Measurements from ENCODE around the gene INPP4A. TPM values are rescaled to one million over a fixed set of nuclear protein-coding genes. Genes with fewer than 3 reads are reported as not detected.

Gene INPP4A
- total and polyA plus RNA-seq, 2 of the 13 experiments (the other 11 are each of a cell fraction or from before 2014, with no cell fraction given), result 10.1 to 10.9 TPM

DNA sequence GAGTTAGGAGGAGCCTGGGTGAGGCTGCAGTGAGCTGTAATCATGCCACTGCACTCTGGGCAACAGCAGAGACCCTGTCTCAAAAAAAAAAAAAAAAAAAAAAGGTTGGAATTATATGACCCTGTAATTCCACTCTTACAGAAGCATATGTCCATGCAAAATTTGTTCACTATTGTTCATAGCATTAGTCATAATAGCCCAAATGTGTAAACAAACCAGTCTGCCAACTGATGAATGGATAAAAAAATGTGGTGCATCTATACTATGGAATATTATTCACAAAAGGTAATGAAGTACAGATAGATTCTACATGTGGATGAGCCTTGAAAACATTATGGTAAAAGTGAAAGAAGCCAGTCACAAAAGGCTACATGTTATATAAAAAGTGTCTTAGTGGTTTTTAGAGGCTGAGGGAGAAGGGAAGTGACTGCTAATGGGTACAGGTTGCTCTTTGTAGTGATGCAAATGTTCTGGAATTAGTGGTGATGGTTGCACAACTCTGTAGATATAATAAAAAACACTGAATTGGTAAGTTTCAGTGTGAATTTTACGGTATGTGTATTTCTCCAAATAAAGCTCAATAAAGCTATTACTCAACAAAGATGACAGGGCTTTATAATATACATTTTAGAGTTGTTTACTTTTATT, 154.2 kb downstream of the INPP4A start:
- H2AFZ ChIP-seq (ENCODE audit: low read length), result no peak overlapping the region
- no peak overlapping the region for H3K9ac ChIP-seq (ENCODE audit: insufficient read depth, low read depth, low read length)
- no peaks in the 10 kb centered on the region for H3K9me3 ChIP-seq (ENCODE audit: low read length)
- intact Hi-C loops (cut with micrococcal nuclease; ENCODE audit: unreplicated experiment) (no loop called here), in situ Hi-C loops (cut with HindIII; ENCODE audit: extremely low pct_ligation_motif_present, low pct_unique_long_range_greater_than_20kb) (no loop called here)
- no peaks in the 10 kb centered on the region for H3K4me1 ChIP-seq (ENCODE audit: insufficient read depth, low read length)
- H3K36me3 ChIP-seq (replicated peaks in 1 of 2; ENCODE audit: control insufficient read depth in 1 of 2, insufficient read depth in 2 of 2, low read length in 2 of 2), result peaks cover 12 to 50% of the 10 kb centered on the region in 2 experiments
- no peak overlapping the region for H3K27ac ChIP-seq (ENCODE audit: extremely low read length, insufficient read depth, low read length)
- TF ChIP-seq ZSCAN30 (CRISPR knock-in tag; IDR thresholded peaks at IDR 0.05) (no peak), ERF (CRISPR knock-in tag; IDR thresholded peaks at IDR 0.05) (no peak), CEBPB (IDR thresholded peaks at IDR 0.05; ENCODE audit: borderline replicate concordance, low read depth, low read length) (peak; percentile 15; the same call in 1 of the 2 replicates), ZNF501 (CRISPR knock-in tag; IDR thresholded peaks at IDR 0.05) (no peak), ZNF780A (CRISPR knock-in tag; IDR thresholded peaks at IDR 0.05) (no peak), ZNF850 (CRISPR knock-in tag; conservative IDR thresholded peaks at IDR 0.05) (no peak)
- DNase-seq (ENCODE audit: low spot score) (no peak), ATAC-seq (no peak), FAIRE-seq (no peak)
- BruUV-seq (replicated peaks), result no TSS peak
- no peaks in the 10 kb centered on the region for H3K27me3 ChIP-seq (ENCODE audit: control insufficient read depth in 1 of 2, insufficient read depth in 2 of 2, low read length in 2 of 2)
- no peaks in the 10 kb centered on the region for H4K20me1 ChIP-seq (ENCODE audit: insufficient read depth, low read length)
- no peak overlapping the region for H3K4me2 ChIP-seq (ENCODE audit: low read depth, low read length)
- POLR2A ChIA-PET, result interaction anchor here (0.6 kb wide), 1 partner anchor 202 kb away, joined by 3 read pairs; no protein-coding TSS in a partner anchor
- H3K79me2 ChIP-seq (ENCODE audit: insufficient read depth, low read length), result no peaks in the 10 kb centered on the region
- CTCF ChIA-PET (ENCODE audit: low intra/inter-chr PET ratio, low total read pairs), result no interaction called here
- WGBS (ENCODE audit: low lambda C conversion rate), result 98% methylated on average over 1 of the region's 1 CpG
- H3K4me3 ChIP-seq (replicated peaks in 1 of 3; ENCODE audit: insufficient read depth in 1 of 3, low read depth in 2 of 3, low read length in 3 of 3), result no peak overlapping the region

- POLR2A ChIA-PET, result no interaction called here
- intact Hi-C loops (cut with micrococcal nuclease; ENCODE audit: unreplicated experiment) (loop anchor here (1.0 to 10.0 kb wide), 3 partner anchors 17 to 157 kb away; partner anchors contain the start of gene INPP4A), in situ Hi-C loops (cut with HindIII; ENCODE audit: extremely low pct_ligation_motif_present, low pct_unique_long_range_greater_than_20kb) (loop anchor here (5.0 kb wide), 2 partner anchors 34 to 189 kb away; no protein-coding TSS in a partner anchor)
- Histone ChIP-seq H2AFZ (ENCODE audit: low read length) (no peak overlapping the region), H3K4me3 (replicated peaks in 1 of 3; ENCODE audit: insufficient read depth in 1 of 3, low read depth in 2 of 3, low read length in 3 of 3) (no peak overlapping the region), H3K36me3 (replicated peaks in 1 of 2; ENCODE audit: control insufficient read depth in 1 of 2, insufficient read depth in 2 of 2, low read length in 2 of 2) (peaks cover 12 to 46% of the 10 kb centered on the region in 2 experiments), H3K27me3 (ENCODE audit: control insufficient read depth in 1 of 2, insufficient read depth in 2 of 2, low read length in 2 of 2) (no peaks in the 10 kb centered on the region), H3K9ac (ENCODE audit: insufficient read depth, low read depth, low read length) (no peak overlapping the region), H3K4me2 (ENCODE audit: low read depth, low read length) (no peak overlapping the region), H3K79me2 (ENCODE audit: insufficient read depth, low read length) (peaks cover 23% of the 10 kb centered on the region), H3K9me3 (ENCODE audit: low read length) (no peaks in the 10 kb centered on the region), H3K27ac (ENCODE audit: extremely low read length, insufficient read depth, low read length) (no peak overlapping the region), H3K4me1 (ENCODE audit: insufficient read depth, low read length) (peaks cover 9% of the 10 kb centered on the region), H4K20me1 (ENCODE audit: insufficient read depth, low read length) (no peaks in the 10 kb centered on the region; the same call in 1 of the 2 replicates)
- WGBS (ENCODE audit: low lambda C conversion rate), result 33% methylated on average over 3 of the region's 3 CpGs
- ATAC-seq (peak; percentile 99), DNase-seq (ENCODE audit: low spot score) (peak; percentile 69), FAIRE-seq (peak; percentile 73)
- CTCF ChIA-PET (ENCODE audit: low intra/inter-chr PET ratio, low total read pairs), result interaction anchor here (1.9 to 3.2 kb wide), 2 partner anchors 32 to 189 kb away, joined by 20 to 32 read pairs; no protein-coding TSS in a partner anchor
- no TSS peak for BruUV-seq (replicated peaks)
- TF ChIP-seq, protein P1, sequence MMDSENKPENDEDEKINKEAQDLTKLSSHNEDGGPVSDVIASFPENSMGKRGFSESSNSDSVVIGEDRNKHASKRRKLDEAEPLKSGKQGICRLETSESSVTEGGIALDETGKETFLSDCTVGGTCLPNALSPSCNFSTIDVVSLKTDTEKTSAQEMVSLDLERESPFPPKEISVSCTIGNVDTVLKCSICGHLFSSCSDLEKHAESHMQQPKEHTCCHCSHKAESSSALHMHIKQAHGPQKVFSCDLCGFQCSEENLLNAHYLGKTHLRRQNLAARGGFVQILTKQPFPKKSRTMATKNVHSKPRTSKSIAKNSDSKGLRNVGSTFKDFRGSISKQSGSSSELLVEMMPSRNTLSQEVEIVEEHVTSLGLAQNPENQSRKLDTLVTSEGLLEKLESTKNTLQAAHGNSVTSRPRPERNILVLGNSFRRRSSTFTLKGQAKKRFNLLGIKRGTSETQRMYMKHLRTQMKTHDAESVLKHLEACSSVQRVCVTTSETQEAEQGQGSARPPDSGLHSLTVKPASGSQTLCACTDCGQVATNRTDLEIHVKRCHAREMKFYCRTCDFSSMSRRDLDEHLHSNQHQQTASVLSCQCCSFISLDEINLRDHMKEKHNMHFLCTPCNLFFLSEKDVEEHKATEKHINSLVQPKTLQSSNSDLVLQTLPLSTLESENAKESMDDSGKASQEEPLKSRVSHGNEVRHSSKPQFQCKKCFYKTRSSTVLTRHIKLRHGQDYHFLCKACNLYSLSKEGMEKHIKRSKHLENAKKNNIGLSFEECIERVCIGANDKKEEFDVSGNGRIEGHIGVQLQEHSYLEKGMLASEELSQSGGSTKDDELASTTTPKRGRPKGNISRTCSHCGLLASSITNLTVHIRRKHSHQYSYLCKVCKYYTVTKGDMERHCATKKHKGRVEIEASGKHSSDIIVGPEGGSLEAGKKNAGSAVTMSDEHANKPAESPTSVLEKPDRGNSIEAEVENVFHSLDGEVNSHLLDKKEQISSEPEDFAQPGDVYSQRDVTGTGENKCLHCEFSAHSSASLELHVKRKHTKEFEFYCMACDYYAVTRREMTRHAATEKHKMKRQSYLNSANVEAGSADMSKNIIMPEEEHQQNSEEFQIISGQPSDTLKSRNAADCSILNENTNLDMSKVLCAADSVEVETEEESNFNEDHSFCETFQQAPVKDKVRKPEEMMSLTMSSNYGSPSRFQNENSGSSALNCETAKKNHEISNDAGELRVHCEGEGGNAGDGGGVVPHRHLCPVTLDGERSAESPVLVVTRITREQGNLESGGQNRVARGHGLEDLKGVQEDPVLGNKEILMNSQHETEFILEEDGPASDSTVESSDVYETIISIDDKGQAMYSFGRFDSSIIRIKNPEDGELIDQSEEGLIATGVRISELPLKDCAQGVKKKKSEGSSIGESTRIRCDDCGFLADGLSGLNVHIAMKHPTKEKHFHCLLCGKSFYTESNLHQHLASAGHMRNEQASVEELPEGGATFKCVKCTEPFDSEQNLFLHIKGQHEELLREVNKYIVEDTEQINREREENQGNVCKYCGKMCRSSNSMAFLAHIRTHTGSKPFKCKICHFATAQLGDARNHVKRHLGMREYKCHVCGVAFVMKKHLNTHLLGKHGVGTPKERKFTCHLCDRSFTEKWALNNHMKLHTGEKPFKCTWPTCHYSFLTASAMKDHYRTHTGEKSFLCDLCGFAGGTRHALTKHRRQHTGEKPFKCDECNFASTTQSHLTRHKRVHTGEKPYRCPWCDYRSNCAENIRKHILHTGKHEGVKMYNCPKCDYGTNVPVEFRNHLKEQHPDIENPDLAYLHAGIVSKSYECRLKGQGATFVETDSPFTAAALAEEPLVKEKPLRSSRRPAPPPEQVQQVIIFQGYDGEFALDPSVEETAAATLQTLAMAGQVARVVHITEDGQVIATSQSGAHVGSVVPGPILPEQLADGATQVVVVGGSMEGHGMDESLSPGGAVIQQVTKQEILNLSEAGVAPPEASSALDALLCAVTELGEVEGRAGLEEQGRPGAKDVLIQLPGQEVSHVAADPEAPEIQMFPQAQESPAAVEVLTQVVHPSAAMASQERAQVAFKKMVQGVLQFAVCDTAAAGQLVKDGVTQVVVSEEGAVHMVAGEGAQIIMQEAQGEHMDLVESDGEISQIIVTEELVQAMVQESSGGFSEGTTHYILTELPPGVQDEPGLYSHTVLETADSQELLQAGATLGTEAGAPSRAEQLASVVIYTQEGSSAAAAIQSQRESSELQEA (CRISPR knock-in tag; IDR thresholded peaks at IDR 0.05; ENCODE audit: not compliant biosample characterization), result no peak
- peak; percentile 43; the same call in 1 of the 2 replicates for TF ChIP-seq MIER3 (CRISPR knock-in tag; IDR thresholded peaks at IDR 0.05; ENCODE audit: borderline replicate concordance)
- no peak for TF ChIP-seq MED13 (CRISPR knock-in tag; IDR thresholded peaks at IDR 0.05)
These were observed 157.0 kb downstream of the INPP4A start for GRCh38 chr2:98601532-98602132.
